IPS-18c (cell line): ENCODE data around the gene ANTXRL.
"Not testable (repeated sequence)": the region's sequence is repeated elsewhere in the genome, so short reads cannot be mapped to it uniquely, and the experiment has no call there.

Experiments used
- H3K4me3 ChIP-seq: 2 replicates; pipeline ENCODE4 v1.7.0; 2013; ENCODE audit warnings: low read depth, mild to moderate bottlenecking, low read length, moderate library complexity; ENCODE audit not compliant: insufficient read depth
- H3K9me3 ChIP-seq: one replicate; pipeline ENCODE4 v1.6.1; 2013; ENCODE audit warnings: mild to moderate bottlenecking, low read length, moderate library complexity; ENCODE audit not compliant: control insufficient read depth, insufficient read depth

ANTXRL gene

GRCh38 chr10:46287846-46288477 lies 1.2 kb downstream of the ANTXRL start:
- Histone ChIP-seq H3K4me3 (no peak overlapping the region), H3K9me3 (no peaks in the 10 kb centered on the region)

GRCh38 chr10:46288601-46289206 lies 1.9 kb downstream of the ANTXRL start:
- Histone ChIP-seq H3K9me3 (no peaks in the 10 kb centered on the region), H3K4me3 (no peak overlapping the region)

- no peaks in the 10 kb centered on the region for H3K9me3 ChIP-seq
These were observed 2.5 kb downstream of the ANTXRL start for GRCh38 chr10:46289209-46289810.

GRCh38 chr10:46290101-46290886 lies 3.5 kb downstream of the ANTXRL start:
- Histone ChIP-seq H3K9me3 (no peaks in the 10 kb centered on the region), H3K4me3 (no peak overlapping the region)

More at GRCh38 chr10:46289209-46289810, 2.5 kb downstream of the ANTXRL start:
- H3K4me3 ChIP-seq: no peak overlapping the region

- H3K4me3 ChIP-seq: no peak overlapping the region
- no peaks in the 10 kb centered on the region for H3K9me3 ChIP-seq
These were observed 5.2 kb downstream of the ANTXRL start for GRCh38 chr10:46291817-46292572.

- Histone ChIP-seq H3K4me3 (no peak overlapping the region), H3K9me3 (no peaks in the 10 kb centered on the region)
These were observed 5.8 kb downstream of the ANTXRL start for GRCh38 chr10:46292573-46293023.

GRCh38 chr10:46293228-46293627 lies 6.4 kb downstream of the ANTXRL start:
- no peaks in the 10 kb centered on the region for H3K9me3 ChIP-seq
- H3K4me3 ChIP-seq: no peak overlapping the region

GRCh38 chr10:46293832-46294640 lies 7.2 kb downstream of the ANTXRL start:
- H3K4me3 ChIP-seq: no peak overlapping the region

GRCh38 chr10:46294641-46295220 lies 7.9 kb downstream of the ANTXRL start:
- Histone ChIP-seq H3K4me3 (no peak overlapping the region), H3K9me3 (no peaks in the 10 kb centered on the region)

More at GRCh38 chr10:46293832-46294640, 7.2 kb downstream of the ANTXRL start:
- H3K9me3 ChIP-seq: no peaks in the 10 kb centered on the region

- not testable (repeated sequence) for H3K9me3 ChIP-seq, H3K4me3 ChIP-seq
These were observed 8.7 kb downstream of the ANTXRL start for GRCh38 chr10:46295350-46296010.

- not testable (repeated sequence) for H3K9me3 ChIP-seq, H3K4me3 ChIP-seq
These were observed 9.3 kb downstream of the ANTXRL start for GRCh38 chr10:46296086-46296485.

GRCh38 chr10:46296641-46297141 lies 9.9 kb downstream of the ANTXRL start:
- Histone ChIP-seq H3K4me3 (no peak overlapping the region), H3K9me3 (no peaks in the 10 kb centered on the region)

- Histone ChIP-seq H3K4me3 (no peak overlapping the region), H3K9me3 (no peaks in the 10 kb centered on the region)
These were observed 10.8 kb downstream of the ANTXRL start for GRCh38 chr10:46297406-46298204.

- Histone ChIP-seq H3K4me3 (no peak overlapping the region), H3K9me3 (no peaks in the 10 kb centered on the region)
These were observed 11.9 kb downstream of the ANTXRL start for GRCh38 chr10:46298477-46299285.
